Fibroblast of the aortic adventitia (primary cell): ENCODE data around the gene YARS1. TPM values are rescaled to one million over a fixed set of nuclear protein-coding genes. Genes with fewer than 3 reads are reported as not detected.

ENCODE experiments used
- DNase-seq: peaks from one replicate; pipeline ENCODE4 v3.0.0-alpha.2; 2010; ENCODE audit warnings: low read depth
- H3K4me3 ChIP-seq: 2 replicates; pipeline ENCODE4 v1.5.1; 2011; ENCODE audit warnings: low read depth, mild to moderate bottlenecking, control low read depth, low read length, moderate library complexity
- CTCF ChIP-seq: IDR thresholded peaks from 2 replicates; pipeline ENCODE4 v1.5.1; 2011; ENCODE audit warnings: mild to moderate bottlenecking, low read length, control low read depth, inconsistent platforms; ENCODE audit not compliant: insufficient read depth
- total RNA-seq: library from RNA; depleted of rRNA; stranded (reverse); fragments of >200 nt; gene quantifications from 2 replicates; pipeline ENCODE4 v1.2.3, GENCODE V29; 2012; ENCODE audit warnings: low replicate concordance

The YARS1 gene
- total RNA-seq, 1 donor: 186 TPM

GRCh38 chr1:32773018-32773763 lies 44.0 kb downstream of the YARS1 start:
- peak; percentile 79 for DNase-seq
- TF ChIP-seq CTCF: peak; percentile 95
- no peak overlapping the region for H3K4me3 ChIP-seq

DNA sequence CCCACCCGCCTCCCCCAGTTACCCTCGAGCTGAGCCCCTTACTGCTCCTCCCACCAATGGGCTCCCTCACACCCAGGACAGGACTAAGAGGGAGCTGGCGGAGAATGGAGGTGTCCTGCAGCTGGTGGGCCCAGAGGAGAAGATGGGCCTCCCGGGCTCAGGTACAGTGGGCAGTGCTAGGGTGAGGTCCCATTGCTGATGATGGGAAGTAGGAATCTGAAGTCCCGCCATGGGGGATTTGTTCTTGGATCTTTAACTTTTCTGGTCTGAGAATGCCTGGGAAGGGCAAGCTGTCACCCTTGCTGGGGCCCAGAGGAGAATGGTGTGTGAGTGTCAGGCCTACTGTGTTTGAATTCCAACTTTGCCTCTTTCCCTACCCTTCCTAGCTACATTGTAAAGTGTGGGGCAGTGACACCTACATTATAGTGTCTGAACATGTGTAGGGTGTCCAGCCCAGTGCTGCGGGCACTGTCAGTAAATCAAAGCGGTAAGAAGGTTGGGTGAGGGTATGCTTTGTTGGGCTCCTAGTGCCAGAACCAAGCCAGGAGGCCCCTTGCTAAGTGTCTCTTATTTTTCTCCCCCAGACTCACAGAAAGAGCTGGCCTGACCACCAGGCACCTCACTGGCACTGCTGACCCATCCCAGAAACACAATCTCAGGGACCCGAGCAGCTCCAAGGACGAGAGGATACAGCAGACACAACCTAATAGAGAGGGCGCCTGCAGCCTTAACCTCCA lies 44.7 kb downstream of the YARS1 start:
- no peak for DNase-seq
- no peak for TF ChIP-seq CTCF

GRCh38 chr1:32771561-32772280 lies 45.4 kb downstream of the YARS1 start:
- TF ChIP-seq CTCF: no peak
- DNase-seq: no peak

More for the DNA sequence above, 44.7 kb downstream of the YARS1 start:
- no peak overlapping the region for H3K4me3 ChIP-seq

GRCh38 chr1:32770741-32771548 lies 46.2 kb downstream of the YARS1 start:
- no peak for DNase-seq
- H3K4me3 ChIP-seq: no peak overlapping the region
- TF ChIP-seq CTCF: no peak

More at GRCh38 chr1:32771561-32772280, 45.4 kb downstream of the YARS1 start:
- H3K4me3 ChIP-seq: no peak overlapping the region

GRCh38 chr1:32770221-32770731 lies 46.9 kb downstream of the YARS1 start:
- no peak overlapping the region for H3K4me3 ChIP-seq
- DNase-seq: no peak
- TF ChIP-seq CTCF: no peak
